Ureter (tissue), 1 donor: ENCODE data around the gene MRPS17. TPM values are rescaled to one million over a fixed set of nuclear protein-coding genes. Genes with fewer than 3 reads are reported as not detected.

Source experiments
- DNase-seq: peaks from one replicate; pipeline ENCODE4 v3.0.0-alpha.2; 2020; ENCODE audit warnings: low spot score
- total RNA-seq: library from RNA; stranded (reverse); gene quantifications from one replicate; pipeline ENCODE4 v1.2.4, GENCODE V29; 2023
- donor health status: DM: yes; HTN: yes; CAD: no.

Gene MRPS17
- total RNA-seq, 1 donor from 2014 or later, result 13.1 TPM

DNA sequence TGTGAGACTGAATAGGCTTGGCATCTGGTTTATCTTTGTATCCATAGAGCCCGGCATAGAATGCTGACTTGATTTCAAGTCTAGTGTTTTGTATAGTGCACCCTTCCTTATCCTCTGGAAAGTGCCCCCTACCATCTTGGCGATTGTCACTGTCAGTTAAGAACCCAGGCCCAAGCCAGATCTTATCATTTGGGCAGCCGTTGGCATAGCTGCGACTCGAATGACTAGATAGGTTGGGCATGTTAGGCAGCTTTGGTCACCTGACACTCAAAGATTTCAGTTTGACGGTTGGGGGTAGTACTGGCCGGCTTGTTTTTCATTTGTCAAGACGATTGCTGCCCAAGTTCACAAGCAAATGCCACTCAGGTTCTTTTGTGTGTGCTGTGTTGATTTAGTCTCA is 19.3 kb downstream of the MRPS17 start:
- DNase-seq, result no peak

DNA sequence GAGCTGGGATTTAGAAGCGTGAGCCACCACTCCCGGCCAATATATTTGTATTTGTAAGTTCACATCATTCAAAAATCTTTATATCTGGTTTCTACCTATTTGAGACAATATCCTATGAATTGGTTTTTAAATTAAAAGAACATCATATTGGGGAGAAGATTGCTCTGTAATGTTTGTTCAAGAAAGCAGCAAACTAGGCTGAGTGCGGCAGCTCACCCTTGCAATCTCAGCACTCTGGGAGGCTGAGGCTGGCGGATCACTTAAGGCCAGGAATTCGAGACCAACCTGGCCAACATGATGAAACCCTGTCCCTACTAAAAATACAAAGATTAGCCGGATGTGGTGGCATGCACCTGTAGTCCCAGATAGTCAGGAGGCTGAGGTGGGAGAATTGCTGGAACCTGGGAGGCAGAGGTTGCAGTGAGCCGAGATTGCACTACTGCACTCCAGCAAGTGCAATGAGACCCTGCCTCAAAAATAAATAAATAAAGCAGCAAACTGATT is 22.1 kb downstream of the MRPS17 start:
- DNase-seq, result no peak

DNA sequence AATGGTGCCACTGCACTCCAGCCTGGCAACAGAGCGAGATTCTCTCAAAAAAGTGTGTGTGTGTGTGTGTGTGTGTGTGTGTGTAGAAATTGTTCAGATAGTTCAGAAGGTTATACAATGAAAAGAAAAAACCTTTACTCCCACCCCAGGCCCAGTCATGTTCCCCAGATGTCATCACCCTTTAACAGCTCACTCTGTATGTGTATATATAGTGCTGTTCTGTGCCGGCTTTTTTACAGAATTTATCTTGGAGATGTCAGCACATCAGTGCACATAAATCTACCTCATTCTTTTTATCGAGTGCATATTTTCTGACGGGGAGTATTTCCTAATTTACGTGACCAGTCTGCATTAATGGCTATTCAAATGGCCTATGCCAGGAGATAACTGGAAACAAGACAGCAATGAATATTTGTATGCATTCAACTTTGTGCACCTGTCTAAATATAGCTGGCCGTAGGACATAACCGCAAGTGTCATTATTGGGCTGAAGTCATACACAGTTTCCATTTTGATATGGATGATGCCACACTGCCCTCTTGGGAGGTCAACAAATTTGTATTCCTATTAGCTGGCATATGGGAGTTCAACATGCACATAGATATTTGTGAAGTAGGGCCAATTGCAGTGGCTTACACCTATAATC is 24.4 kb downstream of the MRPS17 start:
- DNase-seq, result no peak

DNA sequence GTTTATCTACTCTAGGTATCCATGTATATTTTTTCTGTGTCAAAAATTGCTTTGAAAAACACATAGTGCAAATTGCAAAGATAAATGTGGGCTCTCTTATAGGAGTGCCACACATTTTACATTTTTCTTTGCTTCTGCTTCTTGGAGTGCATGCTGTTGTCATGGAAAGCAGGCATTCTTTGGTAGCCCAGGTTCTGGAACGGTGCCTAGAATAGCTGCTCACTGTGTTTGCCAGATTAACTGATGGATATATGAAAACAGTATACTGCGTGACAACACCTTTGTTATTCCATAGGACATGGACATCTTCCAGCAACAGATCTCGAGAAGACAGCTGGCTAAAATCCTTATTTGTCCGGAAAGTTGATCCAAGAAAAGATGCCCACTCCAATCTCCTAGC is 26.2 kb downstream of the MRPS17 start:
- DNase-seq, result no peak

DNA sequence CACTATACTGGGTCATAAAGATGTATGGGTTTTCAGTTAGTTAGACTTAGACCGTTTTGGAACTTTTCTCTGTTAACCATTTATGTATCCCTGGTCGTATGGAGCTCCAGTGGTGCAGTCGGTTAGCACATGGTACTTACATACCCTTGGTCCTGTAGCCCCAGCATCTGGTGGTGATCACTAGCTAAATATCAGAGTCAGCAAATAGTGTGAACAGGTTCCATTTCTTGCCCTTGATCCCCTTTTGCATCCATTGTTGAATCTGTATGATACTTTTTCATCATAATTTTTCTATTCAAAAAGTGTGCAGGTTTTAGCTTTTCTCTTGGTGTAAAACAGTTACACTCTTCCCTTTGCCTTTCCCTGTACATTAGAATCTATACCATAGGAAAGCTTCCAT is 28.6 kb downstream of the MRPS17 start:
- DNase-seq, result no peak

DNA sequence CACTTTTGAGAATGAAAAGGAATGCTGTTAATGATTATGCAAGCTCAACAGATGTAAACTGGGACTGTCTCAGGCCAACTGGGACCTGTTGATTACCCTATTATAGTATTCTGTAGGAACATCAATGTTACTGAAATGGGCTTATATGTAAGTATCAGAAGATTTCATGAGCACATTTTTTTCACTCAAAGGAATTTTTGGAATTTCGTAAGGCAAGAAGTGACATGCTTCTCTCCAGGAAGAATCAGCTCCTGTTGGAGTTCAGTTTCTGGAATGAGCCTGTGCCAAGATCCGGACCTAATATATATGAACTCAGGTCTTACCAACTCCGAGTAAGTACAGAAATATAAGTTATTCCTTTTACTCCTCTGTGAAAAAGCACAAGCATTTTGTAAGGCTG is 31.9 kb downstream of the MRPS17 start:
- no peak for DNase-seq

DNA sequence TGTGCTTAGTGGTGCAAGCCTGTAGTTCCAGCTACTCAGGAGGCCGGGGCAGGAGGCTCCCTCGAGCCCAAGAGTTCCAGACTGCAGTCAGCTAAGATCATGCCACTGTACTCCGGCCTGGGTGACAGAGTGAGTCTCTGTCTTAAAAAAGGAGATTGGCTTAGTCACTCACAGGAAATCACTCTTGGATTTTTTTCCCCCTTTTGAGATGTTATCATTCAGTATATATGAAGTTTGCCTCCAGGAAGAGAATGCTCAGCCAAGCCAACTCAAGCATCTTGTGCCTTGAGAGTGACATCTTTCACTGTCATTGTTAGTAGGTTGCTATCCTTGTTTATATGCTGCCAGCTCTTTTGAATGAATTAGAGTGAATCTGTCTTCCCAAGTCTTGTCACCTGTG is 40.7 kb downstream of the MRPS17 start:
- no peak for DNase-seq

DNA sequence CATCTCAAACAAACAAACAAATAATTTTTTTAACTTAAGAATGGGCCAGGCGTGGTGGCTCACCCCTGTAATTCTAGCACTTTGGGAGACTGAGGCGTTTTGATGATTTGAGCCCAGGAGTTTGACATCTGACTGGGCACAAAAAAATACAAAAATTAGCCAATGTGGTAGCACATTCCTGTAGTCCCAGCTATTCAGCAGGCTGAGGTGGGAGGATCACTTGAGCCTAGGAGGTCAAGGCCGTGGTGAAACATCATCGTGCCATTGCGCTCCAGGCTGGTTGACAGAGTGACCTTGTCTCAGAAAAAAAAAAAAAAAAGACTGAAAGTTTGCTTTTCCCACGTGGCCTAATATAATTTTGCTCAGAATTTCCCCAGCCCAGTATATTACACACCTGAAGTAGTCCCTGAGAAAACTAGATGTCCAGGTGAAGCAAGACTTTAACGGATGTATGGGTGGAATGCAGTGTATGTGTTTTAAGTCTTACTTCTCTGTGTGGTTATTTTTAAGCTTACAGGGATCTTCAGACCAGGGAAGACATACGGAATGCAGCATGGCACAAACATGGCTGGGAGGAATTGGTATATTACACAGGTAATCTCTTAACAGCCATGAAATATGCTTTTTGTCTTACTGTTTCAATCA is 45.3 kb downstream of the MRPS17 start:
- no peak for DNase-seq

DNA sequence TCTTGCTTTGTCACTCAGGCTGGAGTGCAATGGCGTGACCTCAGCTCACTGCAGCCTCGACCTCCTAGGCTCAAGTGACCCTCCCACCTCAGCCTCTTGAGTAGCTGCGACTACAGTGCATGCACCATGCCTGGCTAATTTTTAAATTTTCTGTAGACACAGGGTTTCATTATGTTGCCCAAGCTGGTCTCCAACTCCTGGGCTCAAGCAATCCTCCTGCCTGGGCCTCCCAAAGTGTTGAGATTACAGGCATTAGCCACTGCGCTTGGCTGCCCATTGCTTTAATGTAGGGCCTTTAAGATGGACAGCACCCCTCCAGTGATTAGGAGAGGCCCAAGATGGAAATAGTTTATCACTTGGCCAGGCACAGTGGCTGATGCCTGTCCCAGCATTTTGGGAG is 52.1 kb downstream of the MRPS17 start:
- DNase-seq, result no peak

Other genes starting within 250 kb of the MRPS17 start
- gene SEPTIN14, start 89.1 kb upstream of the MRPS17 start, total RNA-seq, result not detected
- gene ZNF713, start 64.4 kb upstream of the MRPS17 start, total RNA-seq, result 4.2 TPM
- 66.6 TPM for gene NIPSNAP2, start 12.7 kb downstream of the MRPS17 start, total RNA-seq
- gene PSPH, start 99.6 kb downstream of the MRPS17 start, total RNA-seq, result 17.1 TPM
- gene CCT6A, start 99.9 kb downstream of the MRPS17 start, total RNA-seq, result 121 TPM
- gene SUMF2, start 112.4 kb downstream of the MRPS17 start, total RNA-seq, result 165 TPM
- 3.1 TPM for gene PHKG1, start 141.1 kb downstream of the MRPS17 start, total RNA-seq
- gene CHCHD2, start 154.6 kb downstream of the MRPS17 start, total RNA-seq, result 283 TPM
- gene NUPR2, start 164.5 kb downstream of the MRPS17 start, total RNA-seq, result 2.8 TPM